ENCODE data around the gene NOL3.

Gene NOL3

GRCh38 chr16:67176662-67177061, 6.3 kb downstream of the NOL3 start:
- H3K27me3 ChIP-seq (ENCODE audit: insufficient read depth, low read length): peaks cover 77% of the 10 kb centered on the region
- no peaks in the 10 kb centered on the region for H3K9me3 ChIP-seq (ENCODE audit: insufficient read depth, low read depth, low read length)
- no peak overlapping the region for H3K4me3 ChIP-seq (ENCODE audit: low read length)
- H3K27ac ChIP-seq (ENCODE audit: low read length): no peak overlapping the region
- H3K9ac ChIP-seq (ENCODE audit: low read depth, low read length): no peak overlapping the region
- H3K4me1 ChIP-seq (ENCODE audit: insufficient read depth, low read length): peaks cover 9% of the 10 kb centered on the region; the same call in 1 of the 2 replicates
- H3K36me3 ChIP-seq (ENCODE audit: insufficient read depth, low read depth, low read length): no peaks in the 10 kb centered on the region

GRCh38 chr16:67177743-67178699, 7.7 kb downstream of the NOL3 start:
- Histone ChIP-seq H3K27ac (ENCODE audit: low read length) (no peak overlapping the region), H3K4me3 (ENCODE audit: low read length) (peak overlapping the region; percentile 64), H3K27me3 (ENCODE audit: insufficient read depth, low read length) (peaks cover 63% of the 10 kb centered on the region), H3K9ac (ENCODE audit: low read depth, low read length) (no peak overlapping the region; the same call in 1 of the 2 replicates), H3K9me3 (ENCODE audit: insufficient read depth, low read depth, low read length) (no peaks in the 10 kb centered on the region), H3K36me3 (ENCODE audit: insufficient read depth, low read depth, low read length) (no peaks in the 10 kb centered on the region), H3K4me1 (ENCODE audit: insufficient read depth, low read length) (peaks cover 9% of the 10 kb centered on the region; the same call in 1 of the 2 replicates)

- H3K9me3 ChIP-seq (ENCODE audit: insufficient read depth, low read depth, low read length): no peaks in the 10 kb centered on the region
- H3K9ac ChIP-seq (ENCODE audit: low read depth, low read length): no peak overlapping the region
- H3K4me1 ChIP-seq (ENCODE audit: insufficient read depth, low read length): peaks cover 4% of the 10 kb centered on the region; the same call in 1 of the 2 replicates
- H3K27me3 ChIP-seq (ENCODE audit: insufficient read depth, low read length): peaks cover 54% of the 10 kb centered on the region
- H3K4me3 ChIP-seq (ENCODE audit: low read length): no peak overlapping the region
- no peaks in the 10 kb centered on the region for H3K36me3 ChIP-seq (ENCODE audit: insufficient read depth, low read depth, low read length)
- no peak overlapping the region for H3K27ac ChIP-seq (ENCODE audit: low read length)
Measured at GRCh38 chr16:67179421-67180080, 9.2 kb downstream of the NOL3 start.

- H3K27me3 ChIP-seq (ENCODE audit: insufficient read depth, low read length): peaks cover 54% of the 10 kb centered on the region
- no peak overlapping the region for H3K4me3 ChIP-seq (ENCODE audit: low read length)
- H3K4me1 ChIP-seq (ENCODE audit: insufficient read depth, low read length): peaks cover 4% of the 10 kb centered on the region; the same call in 1 of the 2 replicates
- no peaks in the 10 kb centered on the region for H3K9me3 ChIP-seq (ENCODE audit: insufficient read depth, low read depth, low read length)
- no peak overlapping the region for H3K9ac ChIP-seq (ENCODE audit: low read depth, low read length)
- H3K36me3 ChIP-seq (ENCODE audit: insufficient read depth, low read depth, low read length): no peaks in the 10 kb centered on the region
- no peak overlapping the region for H3K27ac ChIP-seq (ENCODE audit: low read length)
Measured at GRCh38 chr16:67180166-67180565, 9.8 kb downstream of the NOL3 start.

GRCh38 chr16:67181346-67181745, 11.0 kb downstream of the NOL3 start:
- peaks cover 4% of the 10 kb centered on the region; the same call in 1 of the 2 replicates for H3K4me1 ChIP-seq (ENCODE audit: insufficient read depth, low read length)
- no peaks in the 10 kb centered on the region for H3K9me3 ChIP-seq (ENCODE audit: insufficient read depth, low read depth, low read length)
- H3K27me3 ChIP-seq (ENCODE audit: insufficient read depth, low read length): peaks cover 54% of the 10 kb centered on the region
- H3K4me3 ChIP-seq (ENCODE audit: low read length): no peak overlapping the region
- no peak overlapping the region for H3K9ac ChIP-seq (ENCODE audit: low read depth, low read length)
- H3K36me3 ChIP-seq (ENCODE audit: insufficient read depth, low read depth, low read length): no peaks in the 10 kb centered on the region
- H3K27ac ChIP-seq (ENCODE audit: low read length): no peak overlapping the region

- Histone ChIP-seq H3K4me1 (ENCODE audit: insufficient read depth, low read length) (peaks cover 7% of the 10 kb centered on the region; the same call in 1 of the 2 replicates), H3K4me3 (ENCODE audit: low read length) (no peak overlapping the region), H3K36me3 (ENCODE audit: insufficient read depth, low read depth, low read length) (no peaks in the 10 kb centered on the region), H3K9ac (ENCODE audit: low read depth, low read length) (no peak overlapping the region), H3K27ac (ENCODE audit: low read length) (no peak overlapping the region), H3K27me3 (ENCODE audit: insufficient read depth, low read length) (peaks cover 53% of the 10 kb centered on the region), H3K9me3 (ENCODE audit: insufficient read depth, low read depth, low read length) (no peaks in the 10 kb centered on the region)
Measured at GRCh38 chr16:67182288-67182687, 11.9 kb downstream of the NOL3 start.

- Histone ChIP-seq H3K9ac (ENCODE audit: low read depth, low read length) (peak overlapping the region; percentile 86; the same call in 1 of the 2 replicates), H3K36me3 (ENCODE audit: insufficient read depth, low read depth, low read length) (no peaks in the 10 kb centered on the region), H3K27me3 (ENCODE audit: insufficient read depth, low read length) (peaks cover 46% of the 10 kb centered on the region), H3K27ac (ENCODE audit: low read length) (no peak overlapping the region), H3K9me3 (ENCODE audit: insufficient read depth, low read depth, low read length) (no peaks in the 10 kb centered on the region), H3K4me3 (ENCODE audit: low read length) (peak overlapping the region; percentile 84), H3K4me1 (ENCODE audit: insufficient read depth, low read length) (peaks cover 3% of the 10 kb centered on the region; the same call in 1 of the 2 replicates)
Measured at GRCh38 chr16:67183284-67183626, 12.9 kb downstream of the NOL3 start.

GRCh38 chr16:67183627-67184452, 13.5 kb downstream of the NOL3 start, which contains the start of gene MATCAP1:
MATCAP1 (minus strand) TSS chr16:67183963; CDS start chr16:67180610, 3,353 bp downstream.
- Histone ChIP-seq H3K4me3 (ENCODE audit: low read length) (peak within 1 kb of the TSS; percentile 84), H3K9me3 (ENCODE audit: insufficient read depth, low read depth, low read length) (no peaks in the 10 kb centered on the region), H3K27ac (ENCODE audit: low read length) (peak within 1 kb of the TSS; percentile 89), H3K4me1 (ENCODE audit: insufficient read depth, low read length) (peaks cover 3% of the 10 kb centered on the region; the same call in 1 of the 2 replicates), H3K36me3 (ENCODE audit: insufficient read depth, low read depth, low read length) (no peaks in the 10 kb centered on the region), H3K27me3 (ENCODE audit: insufficient read depth, low read length) (peaks cover 41% of the 10 kb centered on the region), H3K9ac (ENCODE audit: low read depth, low read length) (peak within 1 kb of the TSS; percentile 86; the same call in 1 of the 2 replicates)

- Histone ChIP-seq H3K9me3 (ENCODE audit: insufficient read depth, low read depth, low read length) (no peaks in the 10 kb centered on the region), H3K9ac (ENCODE audit: low read depth, low read length) (no peak overlapping the region), H3K4me1 (ENCODE audit: insufficient read depth, low read length) (peaks cover 3% of the 10 kb centered on the region; the same call in 1 of the 2 replicates), H3K27me3 (ENCODE audit: insufficient read depth, low read length) (peaks cover 34% of the 10 kb centered on the region), H3K36me3 (ENCODE audit: insufficient read depth, low read depth, low read length) (no peaks in the 10 kb centered on the region), H3K4me3 (ENCODE audit: low read length) (peak overlapping the region; percentile 84; the same call in 1 of the 2 replicates), H3K27ac (ENCODE audit: low read length) (no peak overlapping the region)
Measured at GRCh38 chr16:67184453-67184994, 14.2 kb downstream of the NOL3 start.

GRCh38 chr16:67184995-67185650, 14.8 kb downstream of the NOL3 start:
- peaks cover 33% of the 10 kb centered on the region for H3K27me3 ChIP-seq (ENCODE audit: insufficient read depth, low read length)
- no peaks in the 10 kb centered on the region for H3K9me3 ChIP-seq (ENCODE audit: insufficient read depth, low read depth, low read length)
- H3K4me3 ChIP-seq (ENCODE audit: low read length): peak overlapping the region; percentile 84; the same call in 1 of the 2 replicates
- H3K36me3 ChIP-seq (ENCODE audit: insufficient read depth, low read depth, low read length): no peaks in the 10 kb centered on the region
- peaks cover 3% of the 10 kb centered on the region; the same call in 1 of the 2 replicates for H3K4me1 ChIP-seq (ENCODE audit: insufficient read depth, low read length)
- no peak overlapping the region for H3K9ac ChIP-seq (ENCODE audit: low read depth, low read length)
- no peak overlapping the region for H3K27ac ChIP-seq (ENCODE audit: low read length)
